ENCODE data around the gene TMEM255B.
A peak's percentile ranks its signal among the peaks of the same experiment; 100 is the strongest.

TMEM255B gene

DNA sequence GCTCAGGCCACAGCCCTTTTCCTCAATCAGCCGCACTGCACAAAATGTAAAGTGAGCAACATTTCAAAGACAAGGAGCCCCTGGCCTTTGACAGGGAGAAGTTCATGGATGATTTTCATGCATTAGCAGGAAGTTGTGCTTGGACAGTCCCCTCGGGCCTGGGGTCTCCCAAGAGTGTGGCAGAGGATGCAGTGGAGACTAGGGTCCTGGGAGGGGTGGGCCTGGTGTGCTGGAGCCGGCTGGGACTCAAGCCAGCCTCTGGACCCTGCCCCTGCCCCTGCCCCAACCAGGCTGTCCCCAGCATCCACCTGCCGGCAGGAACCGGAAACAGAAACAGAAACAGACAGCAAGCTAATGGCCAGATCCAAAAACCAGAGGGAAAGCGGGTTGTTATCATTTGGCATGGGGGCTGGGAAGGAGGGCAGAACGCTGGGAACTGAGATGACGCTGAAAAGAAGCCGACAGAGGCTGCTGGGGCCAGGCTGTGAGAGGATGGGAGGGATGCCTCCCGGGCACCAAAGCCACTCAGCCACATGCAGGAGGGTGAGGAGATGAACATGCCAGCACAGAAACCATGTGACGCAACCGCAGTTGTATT lies 102.5 kb downstream of the TMEM255B start:
- DNase-seq (ENCODE audit: low read depth) = no peak
- peak overlapping the region; percentile 78 for H3K4me3 ChIP-seq (ENCODE audit: low read depth, low read length)

DNA sequence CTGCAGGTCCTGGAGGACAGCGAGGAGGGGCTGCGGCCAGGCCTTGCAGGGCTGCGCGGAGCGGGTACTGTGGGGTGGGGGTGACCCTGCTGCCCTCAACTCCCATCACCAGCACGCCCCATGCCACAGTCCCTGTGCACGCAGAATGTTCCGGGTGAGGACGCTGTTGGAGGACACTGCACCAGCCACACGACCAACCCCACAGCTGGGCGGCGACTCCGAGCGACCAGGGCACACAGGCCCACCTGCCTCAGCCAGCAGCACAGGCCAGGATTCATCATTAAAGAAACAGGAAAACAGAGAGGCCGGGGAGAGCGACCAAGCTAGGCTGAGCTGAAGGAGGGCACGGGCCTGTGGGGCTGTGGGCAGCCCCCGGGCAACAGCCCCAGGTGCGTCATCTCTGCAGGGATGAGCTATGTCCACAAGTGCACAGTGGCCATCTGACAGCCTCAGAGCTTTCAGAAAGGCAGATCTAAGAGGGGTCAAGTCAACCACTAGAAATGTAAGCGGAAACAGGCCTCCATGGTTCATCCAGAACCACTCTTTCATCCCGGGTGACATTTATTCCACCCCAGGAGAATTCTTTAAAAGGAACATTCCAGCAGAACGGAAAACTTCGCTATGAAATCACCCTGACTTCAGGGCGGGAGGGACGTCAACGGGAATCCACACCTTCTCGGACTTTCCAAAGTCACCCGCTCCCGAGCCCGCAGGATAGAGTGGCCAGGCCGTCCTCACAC lies 103.3 kb downstream of the TMEM255B start:
- DNase-seq (ENCODE audit: low read depth) = no peak
- H3K4me3 ChIP-seq (ENCODE audit: low read depth, low read length) = peak overlapping the region; percentile 78

DNA sequence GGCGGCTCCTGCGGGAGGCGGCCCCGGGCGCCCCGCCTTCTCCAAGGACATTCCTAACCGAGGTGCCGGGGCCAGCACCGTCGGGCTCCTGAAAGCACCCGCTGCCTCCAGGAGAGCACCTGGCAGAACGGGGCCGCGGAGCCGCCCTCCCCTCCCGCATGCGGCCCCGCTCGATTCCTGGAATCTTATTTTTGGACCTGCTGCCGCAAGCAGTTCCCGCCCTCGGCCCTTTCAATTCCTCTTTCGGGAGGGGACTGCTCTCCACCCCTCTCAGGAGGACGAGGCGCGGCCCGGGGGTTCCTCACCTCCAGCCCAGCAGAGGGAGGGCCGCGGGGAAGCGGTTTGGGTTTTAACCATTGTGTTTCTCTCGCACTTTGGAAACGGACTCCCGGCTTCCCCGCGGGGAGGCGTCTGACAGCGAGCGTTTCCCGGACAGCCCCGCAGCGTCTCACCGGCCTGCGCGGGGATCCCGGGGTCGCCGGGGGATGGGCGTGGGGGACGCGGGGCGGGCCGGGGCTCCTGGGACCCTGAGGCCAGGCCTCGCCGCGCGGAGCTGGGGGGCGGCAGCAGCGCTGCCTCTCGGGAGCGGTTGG lies 104.0 kb downstream of the TMEM255B start:
- H3K4me3 ChIP-seq (ENCODE audit: low read depth, low read length) = peak overlapping the region; percentile 78
- DNase-seq (ENCODE audit: low read depth) = no peak

- H3K4me3 ChIP-seq (ENCODE audit: low read depth, low read length) = peak within 1 kb of the TSS; percentile 78
- no peak for DNase-seq (ENCODE audit: low read depth)
These were observed 104.7 kb downstream of the TMEM255B start, which contains the start of gene GAS6 for GRCh38 chr13:113863524-113864272. Gene GAS6, minus strand, starts transcription at chr13:113864076. Its CDS starts 156 bp downstream, at chr13:113863920.

GRCh38 chr13:113864273-113864890 lies 105.4 kb downstream of the TMEM255B start:
- DNase-seq (ENCODE audit: low read depth) = no peak

DNA sequence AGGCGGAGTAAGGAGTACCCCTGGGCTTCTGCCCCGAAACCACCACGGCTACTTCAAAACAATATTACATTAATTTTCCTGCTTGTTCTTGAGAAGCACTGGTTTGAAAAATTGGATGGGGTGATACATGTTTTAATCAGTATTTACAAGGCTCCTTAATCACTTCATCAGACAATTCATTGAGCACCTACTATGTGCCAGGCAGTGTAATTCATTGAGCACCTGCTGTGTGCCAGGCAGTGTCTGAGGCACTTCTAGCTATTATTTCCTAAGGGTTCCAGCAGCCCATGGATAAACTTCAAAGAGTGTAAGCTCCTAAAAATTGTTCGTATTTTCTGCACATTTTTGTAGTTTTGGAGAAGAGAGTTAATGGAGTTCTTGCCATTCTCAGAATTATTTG lies 106.4 kb downstream of the TMEM255B start:
- DNase-seq (ENCODE audit: low read depth) = no peak
- H3K4me3 ChIP-seq (ENCODE audit: low read depth, low read length) = no peak overlapping the region

More at GRCh38 chr13:113864273-113864890, 105.4 kb downstream of the TMEM255B start:
- H3K4me3 ChIP-seq (ENCODE audit: low read depth, low read length) = peak overlapping the region; percentile 78
